HG03280 (cell line): Measurements from ENCODE around the gene AGRN.
A peak's percentile ranks its signal among the peaks of the same experiment; 100 is the strongest.

Experiments
- ATAC-seq: cut with Tn5 transposase; IDR thresholded peaks from one replicate; pipeline ENCODE4 v1.9.1; 2021; ENCODE audit warnings: mild to moderate bottlenecking, moderate library complexity; ENCODE audit not compliant: unreplicated experiment

AGRN gene

DNA sequence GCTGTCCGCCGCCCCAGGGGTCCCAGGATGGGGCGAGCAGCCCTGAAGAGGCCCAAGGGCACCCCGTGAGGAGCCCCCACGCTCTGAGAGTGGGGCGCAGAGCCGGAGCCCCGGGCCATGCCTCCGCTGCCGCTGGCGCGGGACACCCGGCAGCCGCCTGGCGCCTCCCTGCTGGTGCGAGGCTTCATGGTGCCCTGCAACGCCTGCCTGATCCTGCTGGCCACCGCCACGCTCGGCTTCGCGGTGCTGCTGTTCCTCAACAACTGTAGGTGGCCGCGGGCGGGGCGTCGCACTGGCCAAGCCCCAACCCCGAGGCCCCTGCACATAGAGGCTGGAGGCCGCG is 14.5 kb downstream of the AGRN start:
- no peak for ATAC-seq

DNA sequence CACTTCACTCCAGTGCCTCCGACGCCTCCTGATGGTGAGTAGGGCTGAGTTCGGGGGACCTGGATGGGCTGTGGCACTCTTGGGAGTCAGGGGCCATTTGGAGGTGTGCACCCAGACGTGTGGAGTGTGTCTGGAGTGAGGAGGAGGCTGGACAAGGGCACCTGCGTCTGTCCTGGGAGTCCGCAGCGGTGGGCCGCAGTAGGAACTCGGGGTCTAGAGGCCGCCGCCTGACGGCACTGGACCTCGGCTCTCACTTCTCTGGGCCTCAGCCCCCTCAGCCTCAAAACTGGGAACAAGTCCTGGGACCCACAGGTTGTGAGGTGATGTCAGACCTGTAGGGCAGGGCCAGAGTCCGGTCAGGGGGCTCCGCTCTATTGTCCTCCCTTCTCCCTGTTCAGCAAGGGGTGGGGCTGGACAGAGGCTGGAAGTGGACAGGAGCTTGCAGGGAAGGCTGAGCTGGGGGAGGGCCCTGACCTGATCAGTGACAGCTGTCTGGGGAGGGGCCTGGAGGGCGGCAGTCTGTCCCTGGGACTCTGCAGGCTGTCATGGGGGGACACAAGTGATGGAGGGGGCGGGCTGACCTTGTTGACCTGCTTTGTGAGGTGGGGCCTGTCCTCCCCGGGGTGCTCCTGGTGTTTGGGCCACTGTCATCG is 15.5 kb downstream of the AGRN start:
- ATAC-seq = no peak

DNA sequence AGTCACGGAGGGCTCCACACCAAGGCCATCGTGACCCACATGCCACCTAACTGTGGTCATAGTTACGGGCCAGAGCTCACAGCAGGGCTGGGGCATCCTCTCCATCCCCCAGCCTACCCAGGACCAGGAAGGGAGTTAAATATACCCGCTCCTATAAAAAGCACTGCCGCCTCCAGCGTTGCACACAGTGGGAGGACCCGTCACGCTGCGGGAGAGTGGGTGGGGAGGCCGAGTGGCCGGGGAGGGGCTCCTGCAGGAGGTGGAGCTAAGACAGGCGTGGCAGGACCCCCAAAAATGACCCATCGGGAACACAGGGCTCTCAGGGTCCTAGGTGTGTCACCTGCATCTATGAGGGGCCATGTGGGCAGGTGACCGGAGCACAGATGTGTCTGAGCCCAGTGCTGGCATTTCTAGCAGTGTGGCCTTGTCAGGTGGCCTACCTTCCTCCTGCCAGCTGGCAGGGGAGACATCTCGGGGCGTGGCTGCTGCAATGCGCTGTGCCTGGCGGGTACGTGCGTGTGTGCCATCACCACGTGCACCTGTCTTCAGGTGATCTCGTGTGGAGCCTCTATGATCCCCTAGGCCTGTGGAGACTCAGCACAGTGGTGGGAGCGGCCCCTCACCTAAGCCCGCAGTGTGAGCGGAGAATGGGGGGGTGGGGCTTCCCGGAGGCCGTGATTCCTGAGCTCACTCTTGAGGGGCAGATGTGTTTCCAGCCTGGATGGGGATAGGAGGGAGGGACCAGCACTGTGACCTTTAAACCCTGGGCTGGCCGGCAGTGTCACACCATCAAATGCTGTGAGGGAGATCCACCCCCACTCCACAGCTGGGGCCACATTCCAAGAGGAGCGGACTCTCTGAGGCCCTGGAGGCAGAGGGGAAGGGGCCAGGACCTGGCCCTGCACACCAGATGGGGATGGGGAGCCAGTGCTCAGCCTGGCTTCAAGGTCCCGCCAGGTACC is 17.7 kb downstream of the AGRN start:
- ATAC-seq = no peak

DNA sequence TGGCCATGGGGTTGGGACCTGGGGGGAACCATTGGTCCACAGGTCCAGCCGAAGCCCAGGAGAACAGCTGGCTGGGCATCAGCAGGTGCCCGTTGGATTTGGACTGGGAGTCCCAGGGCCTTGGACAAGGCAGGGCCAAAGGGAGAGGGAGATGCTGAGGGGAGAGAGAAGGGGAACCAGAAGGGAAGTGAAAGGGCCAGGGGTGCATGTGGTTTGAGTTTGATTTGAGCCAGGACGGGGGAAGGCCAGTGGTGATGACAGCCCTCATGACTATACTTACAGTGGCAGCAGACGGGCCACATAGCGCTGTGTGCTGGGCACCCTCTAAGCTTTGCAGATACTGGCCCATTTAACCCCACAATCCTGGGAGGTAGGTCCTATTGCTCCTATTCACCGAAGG is 18.8 kb downstream of the AGRN start:
- no peak for ATAC-seq

DNA sequence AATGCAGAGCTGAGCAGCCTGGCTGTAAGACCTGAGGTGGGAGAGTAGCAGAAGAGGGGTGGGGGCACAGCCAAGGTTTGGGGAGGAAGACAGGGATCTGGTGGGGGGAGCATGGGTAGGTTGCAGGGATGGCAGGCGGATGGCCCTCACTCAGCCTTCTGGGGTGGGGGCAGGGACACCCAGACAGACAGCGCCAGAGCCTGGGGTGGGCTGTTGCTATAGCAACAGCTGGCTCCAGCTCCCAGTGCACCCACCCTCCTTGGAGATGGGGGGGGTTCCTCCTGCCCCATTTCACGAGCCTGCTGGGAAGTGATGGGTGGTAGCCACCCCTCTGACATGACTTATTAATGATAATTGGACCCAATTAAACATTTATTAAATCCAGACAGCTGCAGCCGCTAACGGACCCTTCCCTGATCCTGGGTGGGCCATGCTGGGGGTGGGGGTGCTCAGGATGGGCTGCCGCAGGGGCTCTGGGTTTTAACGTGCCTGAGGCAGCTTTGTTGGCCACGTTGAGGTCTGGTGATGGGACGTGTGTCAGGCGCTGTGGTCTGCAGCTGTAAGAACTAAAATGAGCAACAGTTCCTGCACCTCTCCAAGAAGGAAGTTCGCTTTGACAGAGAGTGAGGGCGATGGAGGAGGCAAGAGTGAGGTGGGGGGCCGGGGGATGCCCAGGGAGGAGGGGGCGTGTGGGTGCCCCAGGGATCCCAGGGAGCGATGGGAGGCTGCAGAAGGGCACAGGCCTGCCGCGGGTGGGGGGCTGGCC is 19.4 kb downstream of the AGRN start:
- no peak for ATAC-seq

DNA sequence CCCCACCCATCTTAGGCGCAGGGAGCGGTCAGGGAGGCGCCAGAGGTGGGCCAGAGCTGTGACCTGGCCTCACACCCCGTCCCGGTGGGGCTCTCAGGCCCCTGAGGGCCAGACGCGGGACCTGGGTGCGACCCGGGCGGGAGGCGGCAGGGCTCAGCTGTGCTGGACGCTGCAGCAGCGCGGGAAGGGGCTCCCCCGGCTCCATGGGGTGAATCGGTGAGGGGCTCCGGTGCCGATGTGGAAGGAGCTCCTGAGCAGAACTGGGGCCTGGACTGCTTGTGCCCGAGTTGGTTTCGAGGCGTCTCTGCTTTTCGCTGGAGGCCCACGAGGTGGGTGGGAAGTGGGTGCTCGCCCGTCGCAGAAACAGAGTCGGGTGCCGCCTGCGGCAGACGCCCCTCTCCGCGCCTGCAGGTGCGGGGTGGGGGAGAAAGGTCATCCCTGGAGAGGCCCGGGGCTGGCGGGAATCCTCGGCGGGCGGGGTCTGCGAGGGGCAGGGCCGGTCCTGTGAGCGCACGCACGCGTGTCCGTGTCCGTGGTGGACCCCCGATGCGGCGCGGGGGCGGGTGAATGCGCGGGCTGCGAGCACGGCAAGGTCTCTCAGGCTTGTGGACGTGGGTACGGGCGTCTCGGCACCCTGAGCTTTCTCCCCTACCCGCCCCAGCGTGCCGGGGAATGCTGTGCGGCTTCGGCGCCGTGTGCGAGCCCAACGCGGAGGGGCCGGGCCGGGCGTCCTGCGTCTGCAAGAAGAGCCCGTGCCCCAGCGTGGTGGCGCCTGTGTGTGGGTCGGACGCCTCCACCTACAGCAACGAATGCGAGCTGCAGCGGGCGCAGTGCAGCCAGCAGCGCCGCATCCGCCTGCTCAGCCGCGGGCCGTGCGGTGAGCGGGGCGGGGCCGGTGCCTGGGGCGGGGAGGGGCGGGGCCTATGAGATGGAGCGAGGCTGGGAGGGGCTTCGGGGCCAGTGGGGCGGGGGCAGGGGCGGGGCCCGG is 20.4 kb downstream of the AGRN start:
- ATAC-seq = peak; percentile 51

DNA sequence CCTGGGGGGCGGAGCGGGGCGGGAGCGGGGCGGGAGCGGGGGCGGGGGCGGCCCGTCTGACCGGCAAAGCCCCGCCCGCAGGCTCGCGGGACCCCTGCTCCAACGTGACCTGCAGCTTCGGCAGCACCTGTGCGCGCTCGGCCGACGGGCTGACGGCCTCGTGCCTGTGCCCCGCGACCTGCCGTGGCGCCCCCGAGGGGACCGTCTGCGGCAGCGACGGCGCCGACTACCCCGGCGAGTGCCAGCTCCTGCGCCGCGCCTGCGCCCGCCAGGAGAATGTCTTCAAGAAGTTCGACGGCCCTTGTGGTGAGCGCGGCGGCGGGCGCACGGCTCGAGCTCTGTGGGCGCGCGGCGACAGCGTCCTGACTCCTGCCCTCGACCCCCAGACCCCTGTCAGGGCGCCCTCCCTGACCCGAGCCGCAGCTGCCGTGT is 21.2 kb downstream of the AGRN start:
- ATAC-seq = no peak

DNA sequence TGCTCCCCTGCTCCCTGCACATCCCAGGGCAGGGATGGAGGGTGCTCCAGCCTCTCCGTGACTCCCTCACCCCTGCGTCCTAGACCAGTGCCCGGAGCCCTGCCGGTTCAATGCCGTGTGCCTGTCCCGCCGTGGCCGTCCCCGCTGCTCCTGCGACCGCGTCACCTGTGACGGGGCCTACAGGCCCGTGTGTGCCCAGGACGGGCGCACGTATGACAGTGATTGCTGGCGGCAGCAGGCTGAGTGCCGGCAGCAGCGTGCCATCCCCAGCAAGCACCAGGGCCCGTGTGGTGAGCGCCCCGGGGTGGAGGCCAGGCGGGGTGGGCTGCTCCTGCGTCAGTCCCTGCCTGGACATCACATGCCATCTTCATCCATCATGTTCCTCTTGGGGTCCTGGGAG is 22.0 kb downstream of the AGRN start:
- ATAC-seq = no peak

DNA sequence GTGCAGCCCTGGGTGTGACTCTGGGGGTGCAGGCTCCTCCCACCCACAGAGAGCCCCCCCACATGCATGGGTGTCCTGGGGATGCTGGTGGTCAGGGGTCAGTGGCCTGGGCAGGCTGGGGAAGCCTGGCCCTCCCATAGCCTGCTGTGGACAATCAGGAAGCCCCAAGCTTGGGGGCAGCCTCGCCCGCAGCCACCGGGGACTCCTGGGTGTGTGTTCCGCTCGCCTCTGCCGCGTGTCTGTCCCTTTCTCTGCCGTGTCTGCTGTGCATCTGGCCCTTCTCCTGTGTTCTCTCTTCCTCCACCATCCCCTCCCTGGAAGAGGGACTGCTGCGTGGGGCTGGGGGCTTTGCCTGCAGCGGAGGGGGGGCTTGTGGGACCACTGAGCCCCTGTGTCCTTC is 22.9 kb downstream of the AGRN start:
- ATAC-seq = no peak

DNA sequence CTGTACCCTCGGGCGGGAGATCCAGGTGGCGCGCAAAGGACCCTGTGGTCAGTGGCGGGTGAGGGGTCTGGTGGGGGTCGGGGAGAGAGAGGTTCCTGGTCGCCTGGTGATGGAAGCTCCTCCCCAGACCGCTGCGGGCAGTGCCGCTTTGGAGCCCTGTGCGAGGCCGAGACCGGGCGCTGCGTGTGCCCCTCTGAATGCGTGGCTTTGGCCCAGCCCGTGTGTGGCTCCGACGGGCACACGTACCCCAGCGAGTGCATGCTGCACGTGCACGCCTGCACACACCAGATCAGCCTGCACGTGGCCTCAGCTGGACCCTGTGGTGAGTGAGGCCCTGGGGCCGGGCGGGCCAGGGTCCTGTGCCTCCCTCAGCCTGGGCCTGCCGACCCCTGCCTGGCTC is 23.5 kb downstream of the AGRN start:
- ATAC-seq = no peak

DNA sequence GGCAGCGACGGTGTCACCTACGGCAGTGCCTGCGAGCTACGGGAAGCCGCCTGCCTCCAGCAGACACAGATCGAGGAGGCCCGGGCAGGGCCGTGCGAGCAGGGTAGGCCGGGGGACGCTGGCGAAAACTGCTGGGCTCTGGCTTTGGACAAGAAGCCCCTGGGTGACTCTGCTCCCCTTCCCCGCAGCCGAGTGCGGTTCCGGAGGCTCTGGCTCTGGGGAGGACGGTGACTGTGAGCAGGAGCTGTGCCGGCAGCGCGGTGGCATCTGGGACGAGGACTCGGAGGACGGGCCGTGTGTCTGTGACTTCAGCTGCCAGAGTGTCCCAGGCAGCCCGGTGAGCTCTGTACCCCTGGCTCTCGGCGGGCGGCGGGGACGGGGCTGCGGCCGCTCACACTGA is 24.0 kb downstream of the AGRN start:
- ATAC-seq = no peak

DNA sequence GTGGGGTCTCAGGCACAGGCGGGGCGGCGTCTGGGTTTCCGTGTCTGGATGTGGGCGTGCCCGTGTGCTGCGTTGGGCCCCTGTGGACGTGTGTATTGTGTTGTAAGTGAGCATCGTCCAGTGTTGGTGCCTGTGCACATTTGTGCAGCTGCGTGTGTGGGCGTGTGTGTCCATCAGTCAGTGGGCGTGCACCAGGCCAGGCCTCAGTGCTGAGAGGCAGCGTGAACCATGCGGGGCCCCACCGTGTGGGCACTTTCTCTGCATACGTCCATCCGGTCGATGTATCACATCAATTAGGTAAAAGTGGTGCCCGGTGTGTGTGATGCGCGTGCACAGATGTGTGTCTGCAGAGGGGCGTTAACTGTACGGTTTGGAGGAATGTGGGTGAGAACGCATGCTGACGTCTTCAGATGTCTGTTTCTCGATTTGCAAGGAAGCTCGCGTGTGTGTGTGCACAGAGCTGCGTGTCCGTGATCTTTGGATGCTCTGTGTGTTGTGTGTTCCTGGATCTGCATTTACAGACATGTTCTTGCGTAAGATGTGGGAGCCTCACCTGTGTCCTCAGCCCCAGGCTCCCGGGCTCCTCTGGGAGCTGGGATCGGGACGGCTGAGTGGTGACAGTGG is 24.6 kb downstream of the AGRN start:
- no peak for ATAC-seq

DNA sequence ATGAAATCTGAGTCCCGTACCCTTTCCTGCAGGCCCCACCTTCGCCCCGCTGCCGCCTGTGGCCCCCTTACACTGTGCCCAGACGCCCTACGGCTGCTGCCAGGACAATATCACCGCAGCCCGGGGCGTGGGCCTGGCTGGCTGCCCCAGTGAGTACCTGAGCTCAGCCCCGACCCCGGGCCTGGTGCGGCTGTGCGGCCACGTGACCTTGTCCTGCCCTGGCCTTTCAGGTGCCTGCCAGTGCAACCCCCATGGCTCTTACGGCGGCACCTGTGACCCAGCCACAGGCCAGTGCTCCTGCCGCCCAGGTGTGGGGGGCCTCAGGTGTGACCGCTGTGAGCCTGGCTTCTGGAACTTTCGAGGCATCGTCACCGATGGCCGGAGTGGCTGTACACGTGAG is 25.2 kb downstream of the AGRN start:
- ATAC-seq = no peak

DNA sequence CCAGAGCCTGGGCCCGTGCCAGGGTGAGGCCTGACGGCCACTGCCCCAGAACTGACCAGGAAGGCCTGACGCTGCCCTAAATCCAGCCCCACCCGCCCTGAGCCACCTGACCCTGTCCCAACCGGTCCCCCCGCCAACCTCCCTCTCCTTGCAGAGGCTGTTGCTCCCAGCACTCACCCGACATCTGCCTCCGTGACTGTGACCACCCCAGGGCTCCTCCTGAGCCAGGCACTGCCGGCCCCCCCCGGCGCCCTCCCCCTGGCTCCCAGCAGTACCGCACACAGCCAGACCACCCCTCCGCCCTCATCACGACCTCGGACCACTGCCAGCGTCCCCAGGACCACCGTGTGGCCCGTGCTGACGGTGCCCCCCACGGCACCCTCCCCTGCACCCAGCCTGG is 26.3 kb downstream of the AGRN start:
- ATAC-seq = no peak

DNA sequence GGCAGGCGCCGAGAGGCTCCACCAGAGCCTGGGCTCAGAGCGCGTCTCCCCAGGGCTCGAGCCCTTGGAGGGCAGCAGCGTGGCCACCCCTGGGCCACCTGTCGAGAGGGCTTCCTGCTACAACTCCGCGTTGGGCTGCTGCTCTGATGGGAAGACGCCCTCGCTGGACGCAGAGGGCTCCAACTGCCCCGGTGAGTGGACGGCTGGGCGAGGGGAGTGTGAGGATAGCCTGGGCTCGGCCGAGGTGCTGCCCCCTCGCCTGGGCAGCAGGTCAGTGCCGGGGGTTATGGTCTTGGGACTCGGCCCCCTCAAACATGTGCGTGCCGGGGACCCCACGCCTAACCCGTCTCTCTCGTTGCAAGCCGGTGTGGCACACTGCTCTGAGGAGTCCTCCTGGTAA is 26.8 kb downstream of the AGRN start:
- no peak for ATAC-seq

DNA sequence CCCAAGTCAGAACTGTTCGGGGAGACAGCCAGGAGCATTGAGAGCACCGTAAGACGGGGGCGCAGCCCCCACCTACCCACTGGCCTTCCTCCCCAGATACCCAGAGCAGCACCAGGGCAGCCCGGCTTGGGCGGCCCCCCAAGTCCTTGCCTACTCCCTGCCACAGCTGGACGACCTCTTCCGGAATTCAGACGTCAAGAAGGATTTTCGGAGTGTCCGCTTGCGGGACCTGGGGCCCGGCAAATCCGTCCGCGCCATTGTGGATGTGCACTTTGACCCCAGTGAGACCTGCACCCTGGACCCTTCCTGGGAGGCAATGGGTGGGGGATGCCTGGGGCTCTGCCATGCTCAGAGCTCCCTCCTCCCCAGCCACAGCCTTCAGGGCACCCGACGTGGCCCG is 27.5 kb downstream of the AGRN start:
- no peak for ATAC-seq

DNA sequence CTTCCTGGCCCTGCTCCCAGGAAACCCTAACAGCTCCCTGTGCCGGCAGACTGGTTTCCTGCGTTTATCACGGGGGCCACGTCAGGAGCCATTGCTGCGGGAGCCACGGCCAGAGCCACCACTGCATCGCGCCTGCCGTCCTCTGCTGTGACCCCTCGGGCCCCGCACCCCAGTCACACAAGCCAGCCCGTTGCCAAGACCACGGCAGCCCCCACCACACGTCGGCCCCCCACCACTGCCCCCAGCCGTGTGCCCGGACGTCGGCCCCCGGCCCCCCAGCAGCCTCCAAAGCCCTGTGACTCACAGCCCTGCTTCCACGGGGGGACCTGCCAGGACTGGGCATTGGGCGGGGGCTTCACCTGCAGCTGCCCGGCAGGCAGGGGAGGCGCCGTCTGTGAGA is 28.0 kb downstream of the AGRN start:
- ATAC-seq = no peak

DNA sequence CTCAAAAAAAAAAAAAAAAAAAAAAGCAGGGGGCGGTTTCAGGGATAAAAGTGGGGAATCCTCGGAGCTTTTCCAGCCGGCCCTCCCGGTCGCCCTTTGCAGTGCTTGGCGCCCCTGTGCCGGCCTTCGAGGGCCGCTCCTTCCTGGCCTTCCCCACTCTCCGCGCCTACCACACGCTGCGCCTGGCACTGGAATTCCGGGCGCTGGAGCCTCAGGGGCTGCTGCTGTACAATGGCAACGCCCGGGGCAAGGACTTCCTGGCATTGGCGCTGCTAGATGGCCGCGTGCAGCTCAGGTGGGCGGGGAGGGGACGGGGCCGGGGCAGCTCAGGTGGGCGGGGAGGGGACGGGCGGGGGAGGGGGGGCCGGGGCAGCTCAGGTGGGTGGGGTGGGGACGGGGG is 28.8 kb downstream of the AGRN start:
- no peak for ATAC-seq

DNA sequence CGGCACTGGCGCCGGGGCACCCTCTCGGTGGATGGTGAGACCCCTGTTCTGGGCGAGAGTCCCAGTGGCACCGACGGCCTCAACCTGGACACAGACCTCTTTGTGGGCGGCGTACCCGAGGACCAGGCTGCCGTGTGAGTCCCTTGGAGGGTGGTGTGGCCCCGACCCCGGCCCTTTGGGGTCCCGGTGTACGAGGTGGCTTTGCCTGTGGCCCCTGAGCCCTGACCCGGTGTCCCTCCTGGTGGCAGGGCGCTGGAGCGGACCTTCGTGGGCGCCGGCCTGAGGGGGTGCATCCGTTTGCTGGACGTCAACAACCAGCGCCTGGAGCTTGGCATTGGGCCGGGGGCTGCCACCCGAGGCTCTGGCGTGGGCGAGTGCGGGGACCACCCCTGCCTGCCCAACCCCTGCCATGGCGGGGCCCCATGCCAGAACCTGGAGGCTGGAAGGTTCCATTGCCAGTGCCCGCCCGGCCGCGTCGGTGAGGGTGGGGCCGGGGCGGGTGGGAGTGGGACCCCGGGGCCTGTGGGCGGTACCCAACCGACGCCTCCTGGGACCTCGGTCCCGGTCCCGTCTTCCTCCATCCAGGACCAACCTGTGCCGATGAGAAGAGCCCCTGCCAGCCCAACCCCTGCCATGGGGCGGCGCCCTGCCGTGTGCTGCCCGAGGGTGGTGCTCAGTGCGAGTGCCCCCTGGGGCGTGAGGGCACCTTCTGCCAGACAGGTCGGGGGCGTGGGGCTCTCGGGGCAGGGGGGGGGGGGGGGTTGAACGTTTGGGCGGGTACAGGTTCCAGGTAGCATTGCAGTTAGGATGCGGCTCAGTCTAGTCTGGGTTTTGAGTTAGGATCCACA is 29.6 kb downstream of the AGRN start:
- no peak for ATAC-seq
